Liver (tissue), 3 donors: Measurements from ENCODE around the gene TRAPPC5.

ENCODE experiments used
- CTCF ChIP-seq: fragments of 150-350 bp; IDR thresholded peaks from 2 replicates; pipeline ENCODE4 v1.5.1; 2017; ENCODE audit warnings: improper control_type of control experiment, low read depth, low read length; ENCODE audit not compliant: missing input control
- GABPA ChIP-seq, 2 donors: IDR thresholded peaks in 1 of 2; conservative IDR thresholded peaks in 1 of 2; 2 replicates each; pipeline ENCODE4 v1.6.1; 2016; ENCODE audit warnings: antibody characterized with exemption in 2 of 2, mild to moderate bottlenecking in 1 of 2, moderate library complexity in 1 of 2
- JUND ChIP-seq, 2 donors: IDR thresholded peaks; 2 replicates each; pipeline ENCODE4 v1.6.1; 2016; ENCODE audit warnings: antibody characterized with exemption in 2 of 2
- RAD21 ChIP-seq, 2 donors: IDR thresholded peaks; 2 replicates each; pipeline ENCODE4 v1.6.1; 2016; ENCODE audit warnings: antibody characterized with exemption in 2 of 2, mild to moderate bottlenecking in 2 of 2
- REST ChIP-seq: IDR thresholded peaks from 2 replicates; pipeline ENCODE4 v1.6.1; 2016; ENCODE audit warnings: antibody characterized with exemption, mild to moderate bottlenecking
- TAF1 ChIP-seq: conservative IDR thresholded peaks from 2 replicates; pipeline ENCODE4 v1.6.1; 2016; ENCODE audit warnings: antibody characterized with exemption, mild to moderate bottlenecking
- YY1 ChIP-seq: IDR thresholded peaks from 2 replicates; pipeline ENCODE4 v1.6.1; 2016; ENCODE audit warnings: antibody characterized with exemption, mild to moderate bottlenecking
- ZBTB33 ChIP-seq: IDR thresholded peaks from 2 replicates; pipeline ENCODE4 v1.6.1; 2016; ENCODE audit warnings: antibody characterized with exemption
- donor health status: healthy.
- donor health status: healthy.

GRCh38 chr19:7706188-7706954 is 25.7 kb downstream of the TRAPPC5 start:
- TF ChIP-seq RAD21 (IDR thresholded peaks at IDR 0.05), result no peak
- no peak for TF ChIP-seq REST
- no peak for TF ChIP-seq CTCF
- no peak for TF ChIP-seq TAF1
- TF ChIP-seq JUND (IDR thresholded peaks at IDR 0.05), result no peak
- TF ChIP-seq YY1, result no peak
- no peak for TF ChIP-seq ZBTB33
- TF ChIP-seq GABPA (IDR thresholded peaks at IDR 0.05 in 1 of 2, conservative IDR thresholded peaks at IDR 0.05 in 1 of 2), result no peak
